ENCODE data around the gene GRK1. TPM values are rescaled to one million over a fixed set of nuclear protein-coding genes. Genes with fewer than 3 reads are reported as not detected.

The GRK1 gene
- total RNA-seq, 1 donor: not detected

DNA sequence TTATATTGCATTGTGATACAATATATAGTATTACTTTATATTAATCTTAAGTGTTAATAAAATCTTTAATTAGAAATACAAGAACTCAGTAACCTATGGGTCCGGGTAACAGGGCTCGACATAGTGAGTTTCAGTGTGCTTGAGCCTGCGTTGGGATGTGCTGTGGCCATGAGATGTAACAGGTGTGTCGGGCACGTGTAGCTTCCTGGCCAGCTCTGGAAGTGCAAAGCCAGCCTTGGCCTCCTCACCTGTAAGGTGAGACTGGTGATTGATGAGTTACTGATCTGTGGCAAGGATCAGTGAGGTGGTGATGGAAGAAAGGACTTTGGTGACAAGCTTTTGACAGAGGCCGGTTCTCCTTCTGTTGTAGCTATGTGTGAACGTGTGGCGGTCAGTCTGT is 28.2 kb upstream of the GRK1 start:
- no peaks in the 10 kb centered on the region for H3K27me3 ChIP-seq (ENCODE audit: insufficient read depth, low read length)
- peaks cover 8% of the 10 kb centered on the region for H3K4me1 ChIP-seq (ENCODE audit: insufficient read depth, low read length)
- H3K4me3 ChIP-seq (ENCODE audit: low read length): no peak overlapping the region
- H3K9me3 ChIP-seq (ENCODE audit: low read depth, low read length): no peaks in the 10 kb centered on the region

DNA sequence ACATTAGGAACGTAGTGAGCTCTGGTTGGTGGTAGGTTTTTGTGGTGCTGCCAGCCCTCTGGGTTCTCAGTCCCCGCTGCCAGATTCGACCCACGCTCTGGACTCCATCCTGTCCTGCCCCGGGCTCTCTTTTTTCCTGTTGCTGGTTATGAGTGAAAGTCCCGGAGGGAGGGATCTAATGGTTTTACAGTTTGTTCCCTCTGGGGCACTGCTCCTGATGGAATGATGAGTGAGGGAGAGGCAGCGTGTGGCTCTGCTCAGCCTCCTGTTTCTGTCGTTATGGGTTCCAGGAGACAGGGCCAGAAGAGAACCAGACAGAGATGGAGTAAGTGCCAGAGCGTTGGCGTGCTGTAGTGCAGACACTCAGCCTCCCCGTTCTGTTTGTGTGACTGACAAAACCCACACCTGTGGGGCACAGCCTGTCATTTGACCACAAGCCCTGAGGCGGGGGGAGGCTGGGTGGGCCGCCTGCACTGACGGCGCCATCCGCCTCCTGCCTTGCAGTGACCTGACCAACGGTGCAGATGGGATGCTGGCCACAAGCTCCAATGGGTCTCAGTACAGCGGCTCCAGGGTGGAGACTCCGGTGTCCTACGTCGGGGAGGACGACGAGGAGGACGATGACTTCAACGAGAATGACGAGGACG is 27.3 kb upstream of the GRK1 start:
- H3K9me3 ChIP-seq (ENCODE audit: low read depth, low read length): no peaks in the 10 kb centered on the region
- peaks cover 8% of the 10 kb centered on the region for H3K4me1 ChIP-seq (ENCODE audit: insufficient read depth, low read length)
- no peaks in the 10 kb centered on the region for H3K27me3 ChIP-seq (ENCODE audit: insufficient read depth, low read length)
- H3K4me3 ChIP-seq (ENCODE audit: low read length): no peak overlapping the region

GRCh38 chr13:113641426-113641825 is 25.6 kb upstream of the GRK1 start:
- Histone ChIP-seq H3K4me3 (ENCODE audit: low read length) (no peak overlapping the region), H3K27me3 (ENCODE audit: insufficient read depth, low read length) (no peaks in the 10 kb centered on the region), H3K4me1 (ENCODE audit: insufficient read depth, low read length) (no peaks in the 10 kb centered on the region), H3K9me3 (ENCODE audit: low read depth, low read length) (no peaks in the 10 kb centered on the region)

- H3K4me1 ChIP-seq (ENCODE audit: insufficient read depth, low read length): no peaks in the 10 kb centered on the region
- H3K27me3 ChIP-seq (ENCODE audit: insufficient read depth, low read length): no peaks in the 10 kb centered on the region
- H3K4me3 ChIP-seq (ENCODE audit: low read length): no peak overlapping the region
- H3K9me3 ChIP-seq (ENCODE audit: low read depth, low read length): no peaks in the 10 kb centered on the region
Measured at GRCh38 chr13:113642563-113642962, 24.5 kb upstream of the GRK1 start.

- no peaks in the 10 kb centered on the region for H3K9me3 ChIP-seq (ENCODE audit: low read depth, low read length)
- H3K4me3 ChIP-seq (ENCODE audit: low read length): no peak overlapping the region
- H3K4me1 ChIP-seq (ENCODE audit: insufficient read depth, low read length): no peaks in the 10 kb centered on the region
- no peaks in the 10 kb centered on the region for H3K27me3 ChIP-seq (ENCODE audit: insufficient read depth, low read length)
Measured at GRCh38 chr13:113643593-113643992, 23.4 kb upstream of the GRK1 start.

DNA sequence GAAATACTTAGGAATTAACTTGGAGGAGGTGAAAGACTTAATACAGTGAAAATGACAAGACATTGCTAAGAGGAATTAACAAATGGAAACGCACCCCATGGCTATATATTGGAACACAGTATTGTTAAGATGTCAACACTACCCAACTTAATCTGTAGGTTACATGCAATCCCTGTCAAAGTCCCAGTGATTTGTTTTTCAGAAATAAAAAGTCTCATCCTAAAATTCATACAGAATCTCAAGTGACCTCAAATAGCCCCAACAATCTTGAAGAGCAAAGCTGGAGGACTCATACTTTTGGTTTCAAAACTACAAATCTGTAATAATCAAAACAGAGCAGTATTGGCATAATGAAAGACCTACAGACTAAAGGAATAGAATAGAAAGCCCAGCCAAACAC is 22.2 kb upstream of the GRK1 start:
- no peaks in the 10 kb centered on the region for H3K27me3 ChIP-seq (ENCODE audit: insufficient read depth, low read length)
- H3K4me3 ChIP-seq (ENCODE audit: low read length): no peak overlapping the region
- H3K9me3 ChIP-seq (ENCODE audit: low read depth, low read length): no peaks in the 10 kb centered on the region
- H3K4me1 ChIP-seq (ENCODE audit: insufficient read depth, low read length): no peaks in the 10 kb centered on the region

DNA sequence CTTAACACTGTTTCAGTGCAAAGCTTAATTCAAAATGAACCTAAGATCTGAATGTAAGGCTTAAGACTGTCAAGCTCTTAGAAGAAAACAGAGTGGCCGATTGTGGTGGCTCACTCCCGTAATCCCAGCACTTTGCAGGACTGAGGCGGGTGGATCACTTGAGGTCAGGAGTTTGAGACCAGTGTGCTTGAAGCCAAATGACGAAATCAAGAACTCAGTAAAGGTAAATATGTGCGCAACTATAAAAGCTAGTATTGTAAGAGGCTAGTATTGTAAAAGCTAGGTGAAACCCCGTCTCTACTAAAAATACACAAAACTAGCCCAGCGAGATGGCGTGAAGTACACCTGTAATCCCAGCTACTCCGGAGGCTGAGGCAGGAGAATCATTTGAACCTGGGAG is 21.7 kb upstream of the GRK1 start:
- H3K27me3 ChIP-seq (ENCODE audit: insufficient read depth, low read length): no peaks in the 10 kb centered on the region
- no peaks in the 10 kb centered on the region for H3K9me3 ChIP-seq (ENCODE audit: low read depth, low read length)
- H3K4me3 ChIP-seq (ENCODE audit: low read length): no peak overlapping the region
- H3K4me1 ChIP-seq (ENCODE audit: insufficient read depth, low read length): no peaks in the 10 kb centered on the region

DNA sequence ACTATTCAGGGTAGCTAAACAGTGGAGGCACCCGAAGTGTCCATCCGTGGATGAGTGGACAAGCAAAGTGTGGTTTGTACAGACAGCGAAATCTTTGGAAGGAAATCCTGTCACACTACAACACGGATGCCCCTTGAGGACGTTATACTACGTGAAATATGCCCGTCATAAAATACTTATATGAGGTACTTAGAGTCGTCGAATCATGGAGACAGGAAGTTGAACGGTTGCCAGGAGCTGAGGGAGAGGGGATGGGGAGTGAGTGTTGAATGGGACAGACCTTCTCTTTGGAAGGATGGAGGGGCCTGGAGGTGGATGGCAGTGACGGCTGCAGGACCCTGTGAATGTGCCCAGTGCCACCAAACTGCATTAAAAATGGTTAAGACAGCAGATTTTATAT is 20.6 kb upstream of the GRK1 start:
- no peak overlapping the region for H3K4me3 ChIP-seq (ENCODE audit: low read length)
- no peaks in the 10 kb centered on the region for H3K27me3 ChIP-seq (ENCODE audit: insufficient read depth, low read length)
- H3K9me3 ChIP-seq (ENCODE audit: low read depth, low read length): no peaks in the 10 kb centered on the region
- H3K4me1 ChIP-seq (ENCODE audit: insufficient read depth, low read length): no peaks in the 10 kb centered on the region

DNA sequence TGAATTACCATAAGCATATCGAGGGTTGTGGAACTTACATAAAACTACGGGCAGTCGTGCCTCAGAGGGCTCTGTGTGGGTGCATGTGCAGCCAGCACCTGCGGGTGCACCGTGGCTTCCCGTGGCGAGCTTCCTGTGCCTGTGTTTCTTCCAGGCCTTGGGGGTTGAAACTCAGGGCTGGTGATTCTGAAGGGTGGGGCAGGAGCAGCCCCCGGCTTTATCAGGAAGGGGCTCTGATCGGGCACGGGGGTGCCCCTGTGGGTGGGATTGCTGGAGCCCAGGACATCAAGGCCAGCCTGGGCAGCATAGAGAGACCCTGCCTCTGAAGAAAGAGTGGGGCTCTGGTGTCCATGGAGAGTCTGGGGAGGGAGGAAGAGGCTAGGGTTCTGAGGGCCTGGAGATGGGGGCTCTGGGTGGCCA is 20.1 kb upstream of the GRK1 start:
- Histone ChIP-seq H3K9me3 (ENCODE audit: low read depth, low read length) (no peaks in the 10 kb centered on the region), H3K4me3 (ENCODE audit: low read length) (no peak overlapping the region), H3K4me1 (ENCODE audit: insufficient read depth, low read length) (no peaks in the 10 kb centered on the region), H3K27me3 (ENCODE audit: insufficient read depth, low read length) (no peaks in the 10 kb centered on the region)

GRCh38 chr13:113647351-113648215 is 19.4 kb upstream of the GRK1 start:
- no peak overlapping the region for H3K4me3 ChIP-seq (ENCODE audit: low read length)
- H3K9me3 ChIP-seq (ENCODE audit: low read depth, low read length): no peaks in the 10 kb centered on the region
- no peaks in the 10 kb centered on the region for H3K27me3 ChIP-seq (ENCODE audit: insufficient read depth, low read length)
- H3K4me1 ChIP-seq (ENCODE audit: insufficient read depth, low read length): no peaks in the 10 kb centered on the region

DNA sequence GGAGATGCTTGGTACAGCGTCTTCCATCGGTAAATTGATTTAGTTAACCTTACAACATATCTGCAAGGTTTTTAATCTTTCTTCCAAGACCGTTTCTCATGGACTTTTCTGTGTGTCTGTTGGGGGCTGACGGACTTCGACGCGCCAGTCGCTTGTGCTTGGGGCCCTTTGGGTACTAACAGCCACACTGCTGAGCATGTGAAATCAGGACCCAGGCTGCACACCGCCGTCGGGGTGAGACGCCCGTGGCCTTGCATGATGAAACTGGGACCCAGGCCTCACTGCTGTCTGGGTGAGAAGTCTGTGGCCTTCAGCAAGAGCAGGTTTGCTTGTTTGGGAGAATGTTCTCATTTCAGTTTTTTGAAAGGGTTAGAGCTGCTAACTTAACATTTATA is 18.8 kb upstream of the GRK1 start:
- no peaks in the 10 kb centered on the region for H3K27me3 ChIP-seq (ENCODE audit: insufficient read depth, low read length)

DNA sequence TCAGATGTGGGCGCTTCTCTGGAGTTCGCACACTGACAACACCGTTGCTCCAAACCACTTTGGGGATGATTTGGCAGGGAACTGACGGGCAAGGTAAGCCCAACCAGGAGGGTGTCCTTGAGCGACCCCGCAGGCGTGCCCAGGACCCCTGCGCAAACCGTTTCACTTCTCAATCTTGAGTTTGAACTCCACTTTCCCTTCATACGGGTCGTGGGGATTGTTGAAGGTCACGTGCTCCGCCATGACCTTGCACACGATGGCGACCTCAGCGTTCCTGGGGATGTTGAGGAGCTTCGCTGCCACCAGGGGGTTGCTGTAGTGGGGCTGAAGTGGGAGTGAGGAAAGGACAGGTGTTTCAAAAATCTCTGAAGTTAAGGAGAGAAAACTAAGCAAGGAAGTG is 17.8 kb upstream of the GRK1 start:
- Histone ChIP-seq H3K4me1 (ENCODE audit: insufficient read depth, low read length) (no peaks in the 10 kb centered on the region), H3K9me3 (ENCODE audit: low read depth, low read length) (no peaks in the 10 kb centered on the region), H3K27me3 (ENCODE audit: insufficient read depth, low read length) (no peaks in the 10 kb centered on the region), H3K4me3 (ENCODE audit: low read length) (no peak overlapping the region)

More for the DNA sequence above, 18.8 kb upstream of the GRK1 start:
- no peaks in the 10 kb centered on the region for H3K4me1 ChIP-seq (ENCODE audit: insufficient read depth, low read length)
- H3K4me3 ChIP-seq (ENCODE audit: low read length): no peak overlapping the region
- no peaks in the 10 kb centered on the region for H3K9me3 ChIP-seq (ENCODE audit: low read depth, low read length)

DNA sequence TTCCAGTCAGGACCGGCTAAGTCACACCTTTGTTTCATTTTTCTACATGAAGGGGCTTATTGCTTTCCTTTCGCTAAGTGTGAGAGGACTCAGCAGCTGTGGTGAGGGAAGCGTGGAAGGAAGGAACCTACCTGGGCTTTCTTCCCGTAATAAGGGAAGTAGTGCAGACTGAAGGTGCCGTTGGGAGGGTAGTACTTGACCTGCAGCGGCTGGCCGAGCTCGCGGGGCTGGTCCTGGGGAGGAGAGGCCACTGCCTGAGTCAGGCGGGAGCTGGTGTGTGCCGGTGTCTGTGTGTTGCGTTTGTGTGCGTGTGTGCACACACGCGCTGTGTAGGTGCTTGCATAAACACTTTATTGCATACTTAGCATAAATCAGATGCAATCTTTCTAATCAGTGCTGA is 16.7 kb upstream of the GRK1 start:
- Histone ChIP-seq H3K27me3 (ENCODE audit: insufficient read depth, low read length) (no peaks in the 10 kb centered on the region), H3K4me1 (ENCODE audit: insufficient read depth, low read length) (no peaks in the 10 kb centered on the region), H3K9me3 (ENCODE audit: low read depth, low read length) (no peaks in the 10 kb centered on the region), H3K4me3 (ENCODE audit: low read length) (no peak overlapping the region)

- Histone ChIP-seq H3K9me3 (ENCODE audit: low read depth, low read length) (no peaks in the 10 kb centered on the region), H3K27me3 (ENCODE audit: insufficient read depth, low read length) (no peaks in the 10 kb centered on the region), H3K4me3 (ENCODE audit: low read length) (no peak overlapping the region), H3K4me1 (ENCODE audit: insufficient read depth, low read length) (no peaks in the 10 kb centered on the region)
Measured at GRCh38 chr13:113650731-113651148, 16.3 kb upstream of the GRK1 start.

- H3K9me3 ChIP-seq (ENCODE audit: low read depth, low read length): no peaks in the 10 kb centered on the region
- no peak overlapping the region for H3K4me3 ChIP-seq (ENCODE audit: low read length)
- H3K4me1 ChIP-seq (ENCODE audit: insufficient read depth, low read length): no peaks in the 10 kb centered on the region
- H3K27me3 ChIP-seq (ENCODE audit: insufficient read depth, low read length): no peaks in the 10 kb centered on the region
Measured at GRCh38 chr13:113651511-113652403, 15.3 kb upstream of the GRK1 start.
